ENCODE data around the gene NAV2.
A peak's percentile ranks its signal among the peaks of the same experiment; 100 is the strongest.

The NAV2 gene

GRCh38 chr11:20050551-20051333 is 338.1 kb downstream of the NAV2 start:
- no peak for DNase-seq

GRCh38 chr11:20051469-20052399 is 339.1 kb downstream of the NAV2 start:
- DNase-seq: no peak

GRCh38 chr11:20053572-20053971 is 340.9 kb downstream of the NAV2 start:
- no peak for DNase-seq

GRCh38 chr11:20054584-20054983 is 341.9 kb downstream of the NAV2 start:
- DNase-seq: no peak

GRCh38 chr11:20055312-20055711 is 342.7 kb downstream of the NAV2 start:
- no peak for DNase-seq

- DNase-seq: no peak
Measured at GRCh38 chr11:20056109-20056949, 343.7 kb downstream of the NAV2 start.

GRCh38 chr11:20056950-20057943 is 344.6 kb downstream of the NAV2 start:
- DNase-seq: no peak

- no peak for DNase-seq
Measured at GRCh38 chr11:20058749-20059458, 346.3 kb downstream of the NAV2 start.

- no peak for DNase-seq
Measured at GRCh38 chr11:20059587-20060021, 347.0 kb downstream of the NAV2 start.

GRCh38 chr11:20060181-20060580 is 347.5 kb downstream of the NAV2 start:
- no peak for DNase-seq

GRCh38 chr11:20060647-20061205 is 348.1 kb downstream of the NAV2 start:
- DNase-seq: no peak

GRCh38 chr11:20061776-20062175 is 349.1 kb downstream of the NAV2 start:
- DNase-seq: no peak

- no peak for DNase-seq
Measured at GRCh38 chr11:20064961-20065405, 352.3 kb downstream of the NAV2 start.

- no peak for DNase-seq
Measured at GRCh38 chr11:20065406-20065805, 352.8 kb downstream of the NAV2 start.

GRCh38 chr11:20066013-20066782 is 353.6 kb downstream of the NAV2 start:
- peak; percentile 22 to 36 for DNase-seq

- DNase-seq: peak; percentile 25 to 36
Measured at GRCh38 chr11:20066783-20067156, 354.1 kb downstream of the NAV2 start.

- no peak for DNase-seq
Measured at GRCh38 chr11:20067665-20068064, 355.0 kb downstream of the NAV2 start.

- no peak for DNase-seq
Measured at GRCh38 chr11:20068691-20069090, 356.1 kb downstream of the NAV2 start.

GRCh38 chr11:20070459-20070858 is 357.8 kb downstream of the NAV2 start:
- DNase-seq: no peak

- DNase-seq: no peak
Measured at GRCh38 chr11:20075627-20076026, 363.0 kb downstream of the NAV2 start.

Data from AML-193 (cell line).